MM.1S (cell line): ENCODE results near the gene PGRMC2.

Experiments used
- DNase-seq: peaks from one replicate; pipeline ENCODE4 v3.0.0-alpha.2; 2015
- H2AFZ ChIP-seq: fragments of 300-600 bp; sonication (generic); 2 replicates; pipeline ENCODE4 v1.6.0; 2016; ENCODE audit warnings: antibody characterized with exemption, low read length
- H3F3A ChIP-seq: fragments of 300-600 bp; sonication (generic); 2 replicates; pipeline ENCODE4 v1.6.1; 2016; ENCODE audit warnings: mild to moderate bottlenecking, antibody characterized with exemption, low read length, moderate library complexity, mixed read lengths; ENCODE audit not compliant: insufficient read depth
- H3K27ac ChIP-seq: fragments of 300-600 bp; sonication (generic); 2 replicates; pipeline ENCODE4 v1.5.1; 2016; ENCODE audit warnings: mild to moderate bottlenecking, low read length
- H3K27me3 ChIP-seq: fragments of 300-600 bp; sonication (generic); replicated peaks from 2 replicates; pipeline ENCODE4 v1.6.0; 2016; ENCODE audit warnings: low read length; ENCODE audit not compliant: insufficient read depth
- H3K36me3 ChIP-seq: fragments of 300-600 bp; sonication (generic); replicated peaks from 2 replicates; pipeline ENCODE4 v1.6.1; 2016; ENCODE audit warnings: mild to moderate bottlenecking, low read length, mixed read lengths; ENCODE audit not compliant: insufficient read depth
- H3K4me1 ChIP-seq: fragments of 300-600 bp; sonication (generic); 2 replicates; pipeline ENCODE4 v1.6.1; 2016; ENCODE audit warnings: low read length, mixed read lengths
- H3K4me2 ChIP-seq: fragments of 300-600 bp; sonication (generic); 2 replicates; pipeline ENCODE4 v1.6.0; 2016; ENCODE audit warnings: low read depth, low read length
- H3K4me3 ChIP-seq: fragments of 300-600 bp; sonication (generic); 2 replicates; pipeline ENCODE4 v1.5.1; 2016; ENCODE audit warnings: low read length, mixed read lengths
- H3K79me2 ChIP-seq: fragments of 300-600 bp; sonication (generic); 2 replicates; pipeline ENCODE4 v1.6.1; 2016; ENCODE audit warnings: mixed run types, low read length, mixed read lengths
- H3K9ac ChIP-seq: fragments of 300-600 bp; sonication (generic); 2 replicates; pipeline ENCODE4 v1.6.1; 2016; ENCODE audit warnings: low read length, mixed read lengths
- H3K9me2 ChIP-seq: fragments of 300-600 bp; sonication (generic); replicated peaks from 2 replicates; pipeline ENCODE4 v1.6.1; 2016; ENCODE audit warnings: mild to moderate bottlenecking, low read length, mixed read lengths; ENCODE audit not compliant: insufficient read depth
- H3K9me3 ChIP-seq: fragments of 300-600 bp; sonication (generic); replicated peaks from 2 replicates; pipeline ENCODE4 v1.6.1; 2016; ENCODE audit warnings: mild to moderate bottlenecking, low read length, mixed read lengths; ENCODE audit not compliant: insufficient read depth
- H4K20me1 ChIP-seq: fragments of 300-600 bp; sonication (generic); 2 replicates; pipeline ENCODE4 v1.6.1; 2016; ENCODE audit warnings: mild to moderate bottlenecking, low read length, moderate library complexity, mixed read lengths; ENCODE audit not compliant: insufficient read depth
- EZH2 ChIP-seq: fragments of 300-600 bp; sonication (generic); optimal IDR thresholded peaks from 2 replicates; pipeline ENCODE3; 2017; ENCODE audit warnings: low read depth, mild to moderate bottlenecking, antibody characterized with exemption, low read length, mixed read lengths
- EZH2phosphoT487 ChIP-seq: fragments of 300-600 bp; sonication (generic); IDR thresholded peaks from 2 replicates; pipeline ENCODE4 v1.6.1; 2018; ENCODE audit warnings: antibody characterized with exemption, low read length
- TF ChIP-seq, protein P1 (sequence below): fragments of 300-600 bp; sonication (generic); IDR thresholded peaks from 2 replicates; pipeline ENCODE4 v1.5.1; 2016; ENCODE audit warnings: antibody characterized with exemption, low read length, mixed read lengths

The PGRMC2 gene

DNA sequence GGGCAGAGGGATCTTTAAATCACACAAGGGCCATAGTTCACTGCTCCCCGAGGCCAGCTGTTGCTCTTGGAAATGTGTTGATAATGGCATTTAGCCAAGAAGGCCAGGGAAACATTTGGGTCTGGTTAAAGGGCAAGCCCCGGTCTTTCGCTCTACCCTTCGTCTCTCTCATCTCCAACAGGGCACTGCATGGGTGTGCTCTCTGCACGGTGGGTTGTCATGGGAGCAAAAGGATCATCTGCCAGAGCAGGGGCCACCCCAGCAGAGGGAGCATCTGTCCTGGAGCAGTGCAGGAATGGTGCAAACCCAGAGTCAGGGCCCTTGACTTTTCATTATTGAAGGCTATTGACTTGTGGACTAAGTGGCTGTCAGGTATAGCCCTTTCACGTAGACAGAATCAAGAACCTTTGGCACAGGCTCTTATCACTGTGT, 22.7 kb upstream of the PGRMC2 start:
- no peak for DNase-seq
- Histone ChIP-seq H3K27me3 (no peaks in the 10 kb centered on the region), H3K36me3 (no peaks in the 10 kb centered on the region)

GRCh38 chr4:128309585-128309984, 22.0 kb upstream of the PGRMC2 start:
- Histone ChIP-seq H3K27me3 (no peaks in the 10 kb centered on the region), H3K9me2 (no peaks in the 10 kb centered on the region)
- TF ChIP-seq, protein P1, sequence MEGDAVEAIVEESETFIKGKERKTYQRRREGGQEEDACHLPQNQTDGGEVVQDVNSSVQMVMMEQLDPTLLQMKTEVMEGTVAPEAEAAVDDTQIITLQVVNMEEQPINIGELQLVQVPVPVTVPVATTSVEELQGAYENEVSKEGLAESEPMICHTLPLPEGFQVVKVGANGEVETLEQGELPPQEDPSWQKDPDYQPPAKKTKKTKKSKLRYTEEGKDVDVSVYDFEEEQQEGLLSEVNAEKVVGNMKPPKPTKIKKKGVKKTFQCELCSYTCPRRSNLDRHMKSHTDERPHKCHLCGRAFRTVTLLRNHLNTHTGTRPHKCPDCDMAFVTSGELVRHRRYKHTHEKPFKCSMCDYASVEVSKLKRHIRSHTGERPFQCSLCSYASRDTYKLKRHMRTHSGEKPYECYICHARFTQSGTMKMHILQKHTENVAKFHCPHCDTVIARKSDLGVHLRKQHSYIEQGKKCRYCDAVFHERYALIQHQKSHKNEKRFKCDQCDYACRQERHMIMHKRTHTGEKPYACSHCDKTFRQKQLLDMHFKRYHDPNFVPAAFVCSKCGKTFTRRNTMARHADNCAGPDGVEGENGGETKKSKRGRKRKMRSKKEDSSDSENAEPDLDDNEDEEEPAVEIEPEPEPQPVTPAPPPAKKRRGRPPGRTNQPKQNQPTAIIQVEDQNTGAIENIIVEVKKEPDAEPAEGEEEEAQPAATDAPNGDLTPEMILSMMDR, result no peak
- TF ChIP-seq EZH2 (no peak), EZH2phosphoT487 (no peak)

More for the DNA sequence above, 22.7 kb upstream of the PGRMC2 start:
- Histone ChIP-seq H3K79me2 (no peaks in the 10 kb centered on the region), H3K4me2 (no peak overlapping the region), H3K27ac (no peak overlapping the region), H3K9ac (no peak overlapping the region), H3K4me3 (no peak overlapping the region), H3K9me2 (no peaks in the 10 kb centered on the region), H2AFZ (no peak overlapping the region), H4K20me1 (no peaks in the 10 kb centered on the region), H3K4me1 (peaks cover 8% of the 10 kb centered on the region), H3K9me3 (no peaks in the 10 kb centered on the region), H3F3A (no peaks in the 10 kb centered on the region)
- TF ChIP-seq EZH2phosphoT487 (no peak), EZH2 (no peak)
- TF ChIP-seq, protein P1, result no peak

GRCh38 chr4:128308986-128309385, 21.4 kb upstream of the PGRMC2 start:
- no peaks in the 10 kb centered on the region for H3K36me3 ChIP-seq
- TF ChIP-seq EZH2phosphoT487, result no peak
- TF ChIP-seq EZH2, result no peak
- TF ChIP-seq, protein P1, result no peak
- no peak overlapping the region for H3K4me3 ChIP-seq
- no peak overlapping the region for H3K27ac ChIP-seq
- no peak overlapping the region for H3K4me2 ChIP-seq
- H4K20me1 ChIP-seq, result no peaks in the 10 kb centered on the region
- H3K4me1 ChIP-seq, result peaks cover 8% of the 10 kb centered on the region
- no peaks in the 10 kb centered on the region for H3K9me2 ChIP-seq
- H3F3A ChIP-seq, result no peaks in the 10 kb centered on the region
- H3K9me3 ChIP-seq, result no peaks in the 10 kb centered on the region
- H2AFZ ChIP-seq, result no peak overlapping the region
- no peak for DNase-seq
- no peaks in the 10 kb centered on the region for H3K27me3 ChIP-seq
- H3K79me2 ChIP-seq, result no peaks in the 10 kb centered on the region
- no peak overlapping the region for H3K9ac ChIP-seq

More at GRCh38 chr4:128309585-128309984, 22.0 kb upstream of the PGRMC2 start:
- H3F3A ChIP-seq, result no peaks in the 10 kb centered on the region
- H3K9me3 ChIP-seq, result no peaks in the 10 kb centered on the region
- H3K4me1 ChIP-seq, result peaks cover 8% of the 10 kb centered on the region
- no peak overlapping the region for H3K9ac ChIP-seq
- H3K36me3 ChIP-seq, result no peaks in the 10 kb centered on the region
- no peak overlapping the region for H3K4me2 ChIP-seq
- no peak overlapping the region for H3K27ac ChIP-seq
- no peak for DNase-seq
- no peak overlapping the region for H2AFZ ChIP-seq
- no peaks in the 10 kb centered on the region for H3K79me2 ChIP-seq
- no peak overlapping the region for H3K4me3 ChIP-seq
- no peaks in the 10 kb centered on the region for H4K20me1 ChIP-seq
